MCF 10A (cell line): Measurements from ENCODE around the gene MTMR4. TPM values are rescaled to one million over a fixed set of nuclear protein-coding genes. Genes with fewer than 3 reads are reported as not detected.

Experiments used
- BruUV-seq: library from RNA; stranded (reverse); fragments of 400-500 nt; replicated peaks from 2 replicates; lab custom pipeline; 2021; lab: Mats Ljungman, UMichigan
- CTCF ChIA-PET: fragments of 300-600 bp; sonication (Branson Sonifier 250); formaldehyde crosslinking; extraction: SDS; loops from one replicate; lab custom pipeline; 2021; ENCODE audit warnings: antibody characterized with exemption, inconsistent platforms; lab: Yijun Ruan, JAX
- POLR2A ChIA-PET: fragments of 300-600, 350-650 bp; sonication (Branson Sonifier 250); formaldehyde crosslinking; extraction: SDS; loops from one replicate; lab custom pipeline; 2020; ENCODE audit warnings: antibody characterized with exemption, inconsistent platforms; lab: Yijun Ruan, JAX
- DNase-seq: peaks from one replicate; pipeline ENCODE4 v3.0.0-alpha.2; 2018; ENCODE audit not compliant: unreplicated experiment
- H3K27ac Mint-ChIP-seq: one replicate; pipeline ENCODE4 v1.8.0; 2022; ENCODE audit warnings: mild to moderate bottlenecking, low read depth, mixed read lengths; ENCODE audit not compliant: unreplicated experiment
- H3K27me3 Mint-ChIP-seq: one replicate; pipeline ENCODE4 v1.8.0; 2022; ENCODE audit warnings: mixed read lengths; ENCODE audit not compliant: insufficient read depth, unreplicated experiment
- H3K36me3 Mint-ChIP-seq: one replicate; pipeline ENCODE4 v1.8.0; 2022; ENCODE audit warnings: mild to moderate bottlenecking, moderate library complexity, mixed read lengths; ENCODE audit not compliant: insufficient read depth, unreplicated experiment
- H3K4me1 Mint-ChIP-seq: one replicate; pipeline ENCODE4 v1.8.0; 2022; ENCODE audit warnings: mixed read lengths; ENCODE audit not compliant: insufficient read depth, unreplicated experiment
- H3K4me3 Mint-ChIP-seq: one replicate; pipeline ENCODE4 v1.8.0; 2022; ENCODE audit warnings: mild to moderate bottlenecking, moderate library complexity, mixed read lengths; ENCODE audit not compliant: unreplicated experiment
- H3K9me3 Mint-ChIP-seq: one replicate; pipeline ENCODE4 v1.8.0; 2022; ENCODE audit warnings: mixed read lengths; ENCODE audit not compliant: unreplicated experiment
- CTCF ChIP-seq: fragments of 200-600 bp; IDR thresholded peaks from one replicate; pipeline ENCODE4 v1.8.0; 2022; ENCODE audit warnings: antibody characterized with exemption, mild to moderate bottlenecking; ENCODE audit not compliant: unreplicated experiment
- intact Hi-C: fragments of 100-400 bp; cut with micrococcal nuclease; formaldehyde crosslinking; loops from 2 replicates; pipeline ENCODE4 v1.14.1; 2022
- total RNA-seq: library from RNA; stranded (reverse); gene quantifications from 2 replicates; pipeline ENCODE4 v1.2.3, GENCODE V29; 2022

The MTMR4 gene
- total RNA-seq, 1 experiment from 2014 or later, result 38.1 TPM

GRCh38 chr17:58538811-58539409 is 24.5 kb upstream of the MTMR4 start:
- POLR2A ChIA-PET, result interaction anchor here (1.1 kb wide), 1 partner anchor 14 kb away, joined by 3 read pairs; no protein-coding TSS in a partner anchor
- no TSS peak for BruUV-seq
- CTCF ChIA-PET, result interaction anchor here (0.7 to 1.5 kb wide), 3 partner anchors 16 to 457 kb away, joined by 3 to 6 read pairs (median 4); no protein-coding TSS in a partner anchor

GRCh38 chr17:58537266-58537665 is 22.8 kb upstream of the MTMR4 start:
- Mint-ChIP-seq H3K27ac (no peak overlapping the region), H3K36me3 (no peaks in the 10 kb centered on the region), H3K4me1 (peaks cover 17% of the 10 kb centered on the region), H3K4me3 (no peak overlapping the region), H3K9me3 (no peaks in the 10 kb centered on the region), H3K27me3 (no peaks in the 10 kb centered on the region)
- TF ChIP-seq CTCF, result no peak
- ChIA-PET CTCF (interaction anchor here (0.6 to 1.5 kb wide), 2 partner anchors 19 to 51 kb away, joined by 3 to 6 read pairs; no protein-coding TSS in a partner anchor), POLR2A (no interaction called here)
- intact Hi-C loops, result no loop called here
- no peak for DNase-seq
- BruUV-seq, result no TSS peak

More at GRCh38 chr17:58538811-58539409, 24.5 kb upstream of the MTMR4 start:
- no peaks in the 10 kb centered on the region for H3K27me3 Mint-ChIP-seq
- no peak for DNase-seq
- no peaks in the 10 kb centered on the region for H3K9me3 Mint-ChIP-seq
- no peak for TF ChIP-seq CTCF
- no peaks in the 10 kb centered on the region for H3K36me3 Mint-ChIP-seq
- H3K4me3 Mint-ChIP-seq, result no peak overlapping the region
- H3K4me1 Mint-ChIP-seq, result peaks cover 17% of the 10 kb centered on the region
- H3K27ac Mint-ChIP-seq, result no peak overlapping the region
- intact Hi-C loops, result no loop called here

GRCh38 chr17:58536542-58536941 is 22.1 kb upstream of the MTMR4 start:
- ChIA-PET POLR2A (interaction anchor here (0.7 kb wide), 1 partner anchor 194 kb away, joined by 3 read pairs; no protein-coding TSS in a partner anchor), CTCF (interaction anchor here (0.5 to 2.7 kb wide), 4 partner anchors 20 to 43 kb away, joined by 3 to 9 read pairs (median 3); no protein-coding TSS in a partner anchor)
- no peak for DNase-seq
- Mint-ChIP-seq H3K36me3 (no peaks in the 10 kb centered on the region), H3K27me3 (no peaks in the 10 kb centered on the region), H3K9me3 (no peaks in the 10 kb centered on the region), H3K27ac (no peak overlapping the region), H3K4me1 (peaks cover 17% of the 10 kb centered on the region), H3K4me3 (no peak overlapping the region)
- no TSS peak for BruUV-seq
- intact Hi-C loops, result no loop called here
- no peak for TF ChIP-seq CTCF

DNA sequence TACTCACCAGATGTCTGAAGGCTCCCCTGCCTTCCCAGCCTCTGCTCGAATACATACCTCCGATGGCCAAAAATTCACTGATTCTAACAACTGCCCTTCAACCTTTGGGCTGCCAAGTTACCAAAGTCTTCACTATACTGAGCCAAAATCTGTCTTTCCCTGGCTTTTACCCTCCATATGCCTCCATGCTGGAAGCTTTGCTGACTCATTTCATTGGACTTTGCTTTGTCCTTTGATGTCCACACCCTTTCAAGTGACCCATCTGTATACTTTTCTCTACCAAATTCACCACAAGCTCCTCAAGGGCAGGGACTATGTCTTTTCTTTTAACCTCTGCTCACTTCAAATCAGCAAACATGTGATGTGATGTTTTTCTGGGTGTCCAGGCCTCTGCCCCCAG is 21.0 kb upstream of the MTMR4 start:
- intact Hi-C loops, result no loop called here
- BruUV-seq, result no TSS peak
- H3K4me3 Mint-ChIP-seq, result no peak overlapping the region
- no peaks in the 10 kb centered on the region for H3K9me3 Mint-ChIP-seq
- ChIA-PET POLR2A (interaction anchor here (1.1 to 2.5 kb wide), 6 partner anchors 8 to 97 kb away, joined by 3 to 14 read pairs (median 7); a partner anchor contains a TSS), CTCF (interaction anchor here (0.6 to 2.7 kb wide), 4 partner anchors 16 to 480 kb away, joined by 3 to 9 read pairs (median 4); no protein-coding TSS in a partner anchor)
- peaks cover 17% of the 10 kb centered on the region for H3K4me1 Mint-ChIP-seq
- H3K27ac Mint-ChIP-seq, result peak overlapping the region; percentile 43
- H3K27me3 Mint-ChIP-seq, result no peaks in the 10 kb centered on the region
- peak; percentile 65 for DNase-seq
- H3K36me3 Mint-ChIP-seq, result no peaks in the 10 kb centered on the region
- no peak for TF ChIP-seq CTCF
